Embryonic facial prominence (tissue), 1 donor: ENCODE measurements around the gene AP5Z1.

Experiments
- DNase-seq: peaks from one replicate; pipeline ENCODE4 v3.0.0-alpha.2; 2016; ENCODE audit errors: extremely low spot score

The AP5Z1 gene

GRCh38 chr7:4820405-4820966, 45.1 kb downstream of the AP5Z1 start:
- DNase-seq = no peak

- no peak for DNase-seq
These were observed 45.6 kb downstream of the AP5Z1 start for GRCh38 chr7:4820967-4821471.

- no peak for DNase-seq
These were observed 47.3 kb downstream of the AP5Z1 start for GRCh38 chr7:4822677-4823076.

GRCh38 chr7:4823441-4824119, 48.2 kb downstream of the AP5Z1 start:
- no peak for DNase-seq

GRCh38 chr7:4824120-4824775, 48.8 kb downstream of the AP5Z1 start:
- DNase-seq = no peak

GRCh38 chr7:4825081-4825480, 49.7 kb downstream of the AP5Z1 start:
- no peak for DNase-seq

GRCh38 chr7:4828720-4829383, 53.4 kb downstream of the AP5Z1 start:
- DNase-seq = no peak

- DNase-seq = no peak
These were observed 54.8 kb downstream of the AP5Z1 start for GRCh38 chr7:4830176-4830575.

GRCh38 chr7:4831723-4832495, 56.5 kb downstream of the AP5Z1 start:
- DNase-seq = no peak

GRCh38 chr7:4832711-4833110, 57.3 kb downstream of the AP5Z1 start:
- DNase-seq = no peak

GRCh38 chr7:4833176-4833575, 57.8 kb downstream of the AP5Z1 start:
- no peak for DNase-seq

GRCh38 chr7:4833691-4834600, 58.5 kb downstream of the AP5Z1 start:
- no peak for DNase-seq

GRCh38 chr7:4834601-4835397, 59.4 kb downstream of the AP5Z1 start:
- no peak for DNase-seq

- DNase-seq = no peak
These were observed 60.2 kb downstream of the AP5Z1 start for GRCh38 chr7:4835398-4836205.

- no peak for DNase-seq
These were observed 60.8 kb downstream of the AP5Z1 start for GRCh38 chr7:4836206-4836661.

- no peak for DNase-seq
These were observed 61.8 kb downstream of the AP5Z1 start for GRCh38 chr7:4837041-4837802.

GRCh38 chr7:4837803-4838625, 62.6 kb downstream of the AP5Z1 start:
- no peak for DNase-seq
